Gastroesophageal sphincter (tissue), 3 donors: ENCODE measurements around the gene SLC9A7.

Experiments
- CTCF ChIP-seq, 4 experiments: fragments of 200-600 bp in 2 of 4; fragments of 450-650 bp in 2 of 4; sonication (generic) in 1 of 4; IDR thresholded peaks; one replicate each; pipeline ENCODE4 v1.5.1; 2017 to 2019; ENCODE audit warnings: antibody characterized with exemption in 4 of 4, mild to moderate bottlenecking in 2 of 4, moderate library complexity in 2 of 4
- EP300 ChIP-seq: sonication (generic); formaldehyde crosslinking; IDR thresholded peaks from one replicate; pipeline ENCODE4 v1.6.1; 2017; ENCODE audit warnings: antibody characterized with exemption, mild to moderate bottlenecking
- POLR2A ChIP-seq, 2 donors: fragments of 450-650 bp; IDR thresholded peaks; one replicate each; pipeline ENCODE4 v1.6.1; 2017; ENCODE audit warnings: antibody characterized with exemption in 2 of 2, mild to moderate bottlenecking in 2 of 2, moderate library complexity in 1 of 2
- POLR2AphosphoS5 ChIP-seq: sonication (generic); formaldehyde crosslinking; IDR thresholded peaks from one replicate; pipeline ENCODE4 v1.6.1; 2017; ENCODE audit warnings: antibody characterized with exemption

- no peak for TF ChIP-seq POLR2A (IDR thresholded peaks at IDR 0.05)
- TF ChIP-seq CTCF (IDR thresholded peaks at IDR 0.05) = no peak
- TF ChIP-seq POLR2AphosphoS5 = no peak
- TF ChIP-seq EP300 = no peak
These were observed 21.9 kb downstream of the SLC9A7 start for GRCh38 chrX:46737041-46737440.
